Psoas muscle (tissue), 8 donors: ENCODE measurements around the gene PPP3CA. TPM values are rescaled to one million over a fixed set of nuclear protein-coding genes. Genes with fewer than 3 reads are reported as not detected.
A peak's percentile ranks its signal among the peaks of the same experiment; 100 is the strongest.

Experiments
- ATAC-seq, 4 donors: fragments of 200-7000 bp; cut with Tn5 transposase; one replicate each; pipeline ENCODE4 v1.9.1; 2020; ENCODE audit warnings: moderate library complexity in 3 of 4, mild to moderate bottlenecking in 2 of 4
- DNase-seq, 2 donors: peaks; one replicate each; pipeline ENCODE4 v3.0.0-alpha.2; 2020
- H3K27ac ChIP-seq: fragments of 200-600 bp; one replicate; pipeline ENCODE4 v1.8.0; 2022
- H3K27me3 ChIP-seq, 3 donors: fragments of 200-600 bp in 1 of 3; one replicate each; pipeline versions ENCODE4 v1.6.1 to v1.8.0; 2013 to 2022; ENCODE audit warnings: low read length in 2 of 3, mild to moderate bottlenecking in 2 of 3, moderate library complexity in 1 of 3; ENCODE audit not compliant: insufficient read depth in 3 of 3
- H3K36me3 ChIP-seq, 2 donors: fragments of 200-600 bp in 1 of 2; one replicate each; pipeline versions ENCODE4 v1.6.1 to v1.8.0; 2013 to 2022; ENCODE audit warnings: low read depth in 1 of 2, mild to moderate bottlenecking in 1 of 2, moderate library complexity in 1 of 2; ENCODE audit not compliant: insufficient read depth in 1 of 2
- H3K4me1 ChIP-seq: fragments of 200-600 bp; one replicate; pipeline ENCODE4 v1.8.0; 2022
- H3K4me3 ChIP-seq: fragments of 200-600 bp; one replicate; pipeline ENCODE4 v1.8.0; 2022; ENCODE audit warnings: mild to moderate bottlenecking
- H3K9me3 ChIP-seq: fragments of 200-600 bp; one replicate; pipeline ENCODE4 v1.8.0; 2022
- WGBS, 3 donors: extraction: QIAGEN DNeasy Blood & Tissue Kit; methylation state at CpG; one replicate each; pipeline versions ENCODE4 v1.1.6 to v1.1.7; 2013; 5-methylcytosine and 5-hydroxymethylcytosine counted together
- intact Hi-C, 2 donors: fragments of 100-400 bp; cut with DNase I; formaldehyde crosslinking; loops; one replicate each; pipeline versions ENCODE4 v1.11.0 to v1.14.2; 2022
- long read RNA-seq, 2 donors: library from polyadenylated mRNA; unstranded; transcript quantifications; one replicate each; pipeline ENCODE4 v2.0.0, GENCODE V29; 2021
- polyA plus RNA-seq, 3 donors: library from polyadenylated mRNA; stranded (reverse); fragments of 200-250 nt; gene quantifications; one replicate each; pipeline ENCODE4 v1.2.3, GENCODE V29; 2013
- total RNA-seq, 4 donors: library from RNA; stranded (reverse); fragmentation: NEBNext Ultra II Directional in 2 of 4; extraction: Animal tissue kit (Norgen Biotek cat#: 25700) in 2 of 4; gene quantifications; one replicate each; pipeline versions ENCODE4 v1.2.1 to v1.2.4, GENCODE V29; 2021 to 2023
- TF ChIP-seq, protein P1 (sequence below): fragments of 200-600 bp; IDR thresholded peaks from one replicate; pipeline ENCODE4 v1.8.0; 2022; ENCODE audit warnings: antibody characterized with exemption
- donor health status: healthy with polysubstance abuse.
- donor health status: DM: no; HTN: no; CAD: no; lungs with moderate emphysema.
- donor health status: Bipolar disorder and iron deficiency.
- donor health status: healthy.
- donor health status: DM: yes; HTN: yes; CAD: no.
- donor health status: DM: no; HTN: no; CAD: no.
- donor health status: DM: no; HTN: no; CAD: no.
- donor health status: DM: yes; HTN: yes; CAD: no.

Gene PPP3CA
- total RNA-seq: 10 to 100 TPM; 32.6 to 65.9 (median 36.7) TPM
- 10 to 100 TPM; 10.4 to 15.3 (median 12.5) TPM for polyA plus RNA-seq
- long read RNA-seq, donor 1, full-length matches to known transcripts: 31 of 37 reads
- long read RNA-seq, donor 1, partial matches to known transcripts: 1 of 37 reads
- long read RNA-seq, donor 1, other reads (novel, unspliced or antisense): 5 of 37 reads
- long read RNA-seq, donor 2, full-length matches to known transcripts: 24 of 40 reads
- long read RNA-seq, donor 2, partial matches to known transcripts: 6 of 40 reads
- long read RNA-seq, donor 2, other reads (novel, unspliced or antisense): 10 of 40 reads

DNA sequence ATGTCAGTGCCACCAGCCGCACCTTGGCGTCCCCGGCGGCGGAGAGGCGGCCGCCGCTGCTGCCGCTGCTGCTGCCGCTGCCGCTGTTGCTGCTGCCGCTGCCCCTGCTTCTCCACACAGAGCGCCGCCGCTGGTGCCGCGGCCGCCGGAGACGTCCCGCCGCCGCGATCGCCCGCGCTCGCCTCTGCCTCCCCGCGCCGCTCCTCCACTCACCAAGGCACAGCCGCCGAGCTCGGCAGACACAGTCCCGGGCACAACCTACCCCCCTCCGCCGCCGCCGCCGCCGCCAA lies at the start of gene PPP3CA:
PPP3CA (minus strand) TSS at position 260 of the 290 bp plus-strand sequence.
- Histone ChIP-seq H3K9me3 (no peaks in the 10 kb centered on the region), H3K4me1 (peaks cover 22% of the 10 kb centered on the region), H3K27ac (peak within 1 kb of the TSS; percentile 87), H3K36me3 (no peaks in the 10 kb centered on the region), H3K27me3 (no peaks in the 10 kb centered on the region), H3K4me3 (peak within 1 kb of the TSS; percentile 84)
- DNase-seq: peak in 1 of 2 donors; percentile 60
- 0 to 1% (median 1%) methylated on average over 24 to 41 of the region's 41 CpGs for WGBS, 3 donors
- TF ChIP-seq, protein P1, sequence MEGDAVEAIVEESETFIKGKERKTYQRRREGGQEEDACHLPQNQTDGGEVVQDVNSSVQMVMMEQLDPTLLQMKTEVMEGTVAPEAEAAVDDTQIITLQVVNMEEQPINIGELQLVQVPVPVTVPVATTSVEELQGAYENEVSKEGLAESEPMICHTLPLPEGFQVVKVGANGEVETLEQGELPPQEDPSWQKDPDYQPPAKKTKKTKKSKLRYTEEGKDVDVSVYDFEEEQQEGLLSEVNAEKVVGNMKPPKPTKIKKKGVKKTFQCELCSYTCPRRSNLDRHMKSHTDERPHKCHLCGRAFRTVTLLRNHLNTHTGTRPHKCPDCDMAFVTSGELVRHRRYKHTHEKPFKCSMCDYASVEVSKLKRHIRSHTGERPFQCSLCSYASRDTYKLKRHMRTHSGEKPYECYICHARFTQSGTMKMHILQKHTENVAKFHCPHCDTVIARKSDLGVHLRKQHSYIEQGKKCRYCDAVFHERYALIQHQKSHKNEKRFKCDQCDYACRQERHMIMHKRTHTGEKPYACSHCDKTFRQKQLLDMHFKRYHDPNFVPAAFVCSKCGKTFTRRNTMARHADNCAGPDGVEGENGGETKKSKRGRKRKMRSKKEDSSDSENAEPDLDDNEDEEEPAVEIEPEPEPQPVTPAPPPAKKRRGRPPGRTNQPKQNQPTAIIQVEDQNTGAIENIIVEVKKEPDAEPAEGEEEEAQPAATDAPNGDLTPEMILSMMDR: no peak
- intact Hi-C loops: loop anchor here (2.0 to 10.0 kb wide), 6 partner anchors 65 to 1208 kb away; no protein-coding TSS in a partner anchor
- ATAC-seq: no peak

DNA sequence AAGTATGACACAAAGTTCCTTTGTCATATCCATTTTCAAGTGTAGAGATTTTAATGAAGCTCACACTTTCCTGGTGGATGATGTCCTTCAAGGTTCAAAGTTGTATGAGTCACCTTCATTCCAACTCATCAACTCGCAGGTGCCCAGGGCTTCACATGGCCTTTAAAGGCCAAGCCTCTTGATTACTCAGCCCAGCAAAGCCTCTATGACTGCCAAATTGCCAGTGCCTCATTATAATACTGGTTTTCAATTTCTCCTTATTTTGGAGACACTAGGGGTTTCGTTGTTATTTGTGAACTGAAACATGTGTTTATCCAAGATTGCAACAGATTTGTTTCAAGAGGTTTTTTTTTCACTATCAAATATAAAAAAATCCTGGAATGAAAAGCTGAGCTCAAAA lies 45.9 kb upstream of the PPP3CA start:
- TF ChIP-seq, protein P1: no peak
- Histone ChIP-seq H3K27ac (no peak overlapping the region), H3K27me3 (no peaks in the 10 kb centered on the region), H3K36me3 (no peaks in the 10 kb centered on the region), H3K4me1 (no peaks in the 10 kb centered on the region), H3K4me3 (no peak overlapping the region), H3K9me3 (no peaks in the 10 kb centered on the region)
- intact Hi-C loops: no loop called here
- no peak for ATAC-seq
- WGBS, 3 donors: 23 to 43% (median 31%) methylated on average over 2 of the region's 2 CpGs
- no peak for DNase-seq

DNA sequence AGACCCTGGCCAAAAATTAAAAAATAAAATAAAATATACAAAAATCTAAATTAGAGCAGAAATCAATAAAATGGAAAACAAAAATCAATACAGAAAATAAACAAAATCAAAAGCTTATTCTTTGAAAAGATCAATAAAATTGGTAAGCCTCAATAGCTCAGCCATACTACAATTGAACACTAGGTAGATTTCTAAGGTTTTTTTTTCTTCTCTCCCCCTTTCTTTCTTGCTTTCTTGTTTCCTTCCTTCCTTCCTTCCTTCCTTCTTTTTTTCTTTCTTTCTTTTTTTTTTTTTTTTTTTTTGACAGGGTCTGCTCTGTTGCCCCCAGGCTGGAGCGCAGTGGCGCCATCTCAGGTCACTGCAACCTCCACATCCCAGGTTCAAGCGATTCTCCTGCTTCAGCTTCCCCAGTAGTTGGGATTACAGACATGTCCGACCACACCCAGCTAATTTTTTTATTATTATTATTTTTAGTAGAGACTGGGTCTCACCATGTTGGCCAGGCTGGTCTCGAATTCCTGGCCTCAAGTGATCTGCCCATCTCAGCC lies 23.4 kb upstream of the PPP3CA start:
- ATAC-seq (no peak), DNase-seq (no peak)
- WGBS, 3 donors: 91 to 92% (median 92%) methylated on average over 5 of the region's 5 CpGs
- intact Hi-C loops: no loop called here
- Histone ChIP-seq H3K9me3 (peaks cover 4% of the 10 kb centered on the region), H3K27me3 (no peaks in the 10 kb centered on the region), H3K36me3 (no peaks in the 10 kb centered on the region), H3K27ac (no peak overlapping the region), H3K4me1 (no peaks in the 10 kb centered on the region), H3K4me3 (no peak overlapping the region)
- TF ChIP-seq, protein P1: no peak

DNA sequence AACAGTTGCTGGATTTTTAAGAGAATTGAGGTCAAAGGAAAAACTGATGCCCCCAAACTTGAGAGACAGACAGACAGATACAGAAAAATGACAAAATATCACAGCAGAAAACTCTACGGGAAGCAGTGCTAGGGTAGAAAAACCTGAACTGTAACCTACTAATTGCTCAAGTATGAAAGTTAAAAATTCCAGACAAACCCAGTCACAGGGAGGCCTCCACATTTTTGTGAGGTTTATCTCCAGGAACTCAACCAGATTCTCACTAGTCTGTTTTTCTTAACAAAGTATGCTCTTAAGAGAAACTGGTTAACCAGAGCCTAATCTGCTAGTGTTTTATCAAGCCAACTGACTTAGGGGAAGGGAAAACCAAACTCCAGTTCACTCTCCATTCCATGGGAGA lies 19.9 kb upstream of the PPP3CA start:
- H3K27me3 ChIP-seq: no peaks in the 10 kb centered on the region
- DNase-seq (no peak), ATAC-seq (no peak)
- H3K4me1 ChIP-seq: no peaks in the 10 kb centered on the region
- H3K36me3 ChIP-seq: no peaks in the 10 kb centered on the region
- H3K4me3 ChIP-seq: no peak overlapping the region
- no peaks in the 10 kb centered on the region for H3K9me3 ChIP-seq
- no peak overlapping the region for H3K27ac ChIP-seq
- intact Hi-C loops: no loop called here
- 81 to 100% (median 88%) methylated on average over 1 of the region's 1 CpG for WGBS, 3 donors
- TF ChIP-seq, protein P1: no peak

DNA sequence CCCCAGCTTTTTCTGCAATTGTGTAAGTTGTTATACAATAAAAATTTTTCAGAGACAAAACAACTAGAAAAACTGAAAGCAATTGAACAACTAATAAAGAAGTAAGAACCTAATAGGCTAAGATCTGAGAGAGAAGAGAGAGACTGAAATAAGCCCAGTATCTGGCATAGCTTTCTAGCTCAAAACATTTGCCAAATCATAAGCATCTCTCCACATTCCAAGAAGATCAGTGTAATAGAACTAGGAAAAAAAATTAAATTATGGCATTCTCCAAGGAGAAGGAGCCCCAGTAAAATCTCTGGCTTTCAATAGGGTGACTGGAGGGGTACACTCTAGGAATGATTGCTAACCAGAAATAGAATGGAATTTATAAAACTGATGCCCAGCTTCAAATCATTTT lies 19.0 kb upstream of the PPP3CA start:
- H3K36me3 ChIP-seq: no peaks in the 10 kb centered on the region
- DNase-seq (no peak), ATAC-seq (no peak)

More for the DNA sequence above, 19.0 kb upstream of the PPP3CA start:
- Histone ChIP-seq H3K27me3 (no peaks in the 10 kb centered on the region), H3K27ac (no peak overlapping the region), H3K4me3 (no peak overlapping the region), H3K4me1 (no peaks in the 10 kb centered on the region), H3K9me3 (no peaks in the 10 kb centered on the region)
- TF ChIP-seq, protein P1: no peak
- intact Hi-C loops: no loop called here
